Measurements from ENCODE around the gene NNMT.

Gene NNMT

GRCh38 chr11:114295676-114296604 is at the start of gene NNMT:
NNMT (plus strand) TSS chr11:114296399; CDS start chr11:114296557, 158 bp downstream.
- no peak for DNase-seq

- no peak for DNase-seq
Measured at GRCh38 chr11:114247070-114247789, 49.0 kb upstream of the NNMT start.

- no peak for DNase-seq
Measured at GRCh38 chr11:114250180-114250579, 46.0 kb upstream of the NNMT start.

GRCh38 chr11:114250993-114251814 is 45.0 kb upstream of the NNMT start:
- DNase-seq = no peak

- no peak for DNase-seq
Measured at GRCh38 chr11:114251815-114252337, 44.3 kb upstream of the NNMT start.

GRCh38 chr11:114252767-114253166 is 43.4 kb upstream of the NNMT start:
- no peak for DNase-seq

GRCh38 chr11:114253771-114254170 is 42.4 kb upstream of the NNMT start:
- no peak for DNase-seq

GRCh38 chr11:114254571-114255146 is 41.5 kb upstream of the NNMT start:
- no peak for DNase-seq

- no peak for DNase-seq
Measured at GRCh38 chr11:114255289-114255688, 40.9 kb upstream of the NNMT start.

- DNase-seq = no peak
Measured at GRCh38 chr11:114256176-114256966, 39.8 kb upstream of the NNMT start.

- DNase-seq = no peak
Measured at GRCh38 chr11:114256967-114257286, 39.3 kb upstream of the NNMT start.

- no peak for DNase-seq
Measured at GRCh38 chr11:114257621-114258558, 38.3 kb upstream of the NNMT start.

- peak; percentile 58 for DNase-seq
Measured at GRCh38 chr11:114258696-114259095, 37.5 kb upstream of the NNMT start.

GRCh38 chr11:114259124-114259526 is 37.1 kb upstream of the NNMT start:
- peak; percentile 3 for DNase-seq

GRCh38 chr11:114259551-114259983 is 36.6 kb upstream of the NNMT start:
- DNase-seq = no peak

- DNase-seq = no peak
Measured at GRCh38 chr11:114260077-114260476, 36.1 kb upstream of the NNMT start.

GRCh38 chr11:114260483-114260882 is 35.7 kb upstream of the NNMT start:
- no peak for DNase-seq

- DNase-seq = no peak
Measured at GRCh38 chr11:114261791-114262190, 34.4 kb upstream of the NNMT start.

GRCh38 chr11:114262681-114263512 is 33.3 kb upstream of the NNMT start:
- peak; percentile 32 for DNase-seq

All from suppressor macrophage treated with lipopolysaccharide for 4 hours (primary cell).